Measurements from ENCODE around the gene AP2A2.

The AP2A2 gene

GRCh38 chr11:925496-926301, at the start of gene AP2A2:
TSS of gene AP2A2 (plus strand) at chr11:925870. CDS start at chr11:926022, 152 bp downstream.
- DNase-seq, result peak; percentile 86

DNA sequence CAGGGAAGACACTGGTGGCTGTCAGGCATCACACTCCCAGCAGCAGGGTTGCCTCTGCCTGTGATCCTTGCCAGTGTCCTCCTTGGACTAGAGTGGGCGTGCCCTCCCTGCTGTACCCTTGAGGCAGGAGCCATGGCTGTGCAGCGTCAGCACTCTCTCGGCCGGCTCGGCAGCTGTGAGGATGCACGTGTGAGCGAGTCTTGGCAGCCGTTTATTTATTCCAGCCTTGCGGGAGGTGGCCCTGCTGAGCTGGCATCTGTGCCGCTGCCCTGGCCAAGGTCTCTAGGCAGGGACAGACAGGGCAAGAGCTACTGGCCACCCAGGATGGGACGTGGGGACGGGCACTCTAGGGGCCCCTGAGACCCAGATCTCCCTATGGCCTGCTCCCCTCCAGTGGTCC, 49.1 kb upstream of the AP2A2 start:
- DNase-seq, result no peak

DNA sequence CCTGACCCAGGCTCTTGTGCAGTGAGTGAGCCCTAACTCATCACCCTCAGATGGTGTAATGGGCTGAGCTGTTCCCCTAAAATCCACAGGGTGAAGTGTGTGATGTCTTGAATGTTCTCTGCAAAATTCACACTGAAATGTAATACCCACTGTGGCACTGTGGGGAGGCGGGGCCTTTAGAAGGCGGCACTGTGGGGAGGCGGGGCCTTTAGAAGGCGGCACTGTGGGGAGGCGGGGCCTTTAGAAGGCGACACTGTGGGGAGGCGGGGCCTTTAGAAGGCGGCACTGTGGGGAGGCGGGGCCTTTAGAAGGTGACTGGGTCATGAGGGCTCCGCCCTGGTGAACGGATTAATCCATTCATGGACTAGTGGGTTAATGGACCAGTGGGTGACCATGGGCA, 48.1 kb upstream of the AP2A2 start:
- DNase-seq, result no peak

DNA sequence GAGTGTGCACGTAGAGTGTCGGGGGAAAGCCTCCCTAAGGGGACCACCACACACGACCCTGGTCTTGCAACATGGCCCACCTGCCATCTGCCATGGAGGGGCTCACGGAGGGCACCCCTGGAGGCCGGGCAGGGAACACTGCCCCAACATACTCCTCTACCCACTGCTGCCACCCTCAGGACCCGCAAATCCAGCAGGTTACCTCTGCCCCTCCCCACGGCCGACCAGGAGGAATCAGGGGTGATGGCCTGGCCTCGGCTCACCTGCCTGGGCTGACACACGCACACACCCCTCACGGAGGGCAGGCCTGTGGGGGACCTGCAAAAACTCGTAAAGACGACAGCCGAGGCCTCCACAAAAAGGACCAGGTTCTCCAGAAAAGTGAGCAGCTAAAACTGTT, 45.2 kb upstream of the AP2A2 start:
- DNase-seq, result no peak

DNA sequence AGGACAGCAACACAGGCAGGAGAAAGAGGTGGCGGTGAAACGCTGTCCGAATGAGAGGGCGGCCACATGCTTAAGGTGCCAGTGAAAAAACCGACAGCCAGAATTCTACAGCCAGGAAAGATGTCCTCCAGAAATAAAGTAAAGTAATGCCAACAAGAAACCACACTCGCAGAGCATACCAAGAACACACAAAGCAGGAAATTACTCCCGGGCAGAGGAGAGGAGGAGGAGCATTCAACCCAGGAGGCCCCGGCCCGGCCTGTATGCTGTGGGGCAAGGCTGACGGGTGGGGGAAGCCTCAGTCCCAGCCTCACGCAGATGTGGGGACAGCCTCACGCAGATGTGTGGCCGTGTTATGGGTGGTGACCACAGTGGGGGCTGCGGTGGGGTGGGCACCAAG, 43.1 kb upstream of the AP2A2 start:
- no peak for DNase-seq

DNA sequence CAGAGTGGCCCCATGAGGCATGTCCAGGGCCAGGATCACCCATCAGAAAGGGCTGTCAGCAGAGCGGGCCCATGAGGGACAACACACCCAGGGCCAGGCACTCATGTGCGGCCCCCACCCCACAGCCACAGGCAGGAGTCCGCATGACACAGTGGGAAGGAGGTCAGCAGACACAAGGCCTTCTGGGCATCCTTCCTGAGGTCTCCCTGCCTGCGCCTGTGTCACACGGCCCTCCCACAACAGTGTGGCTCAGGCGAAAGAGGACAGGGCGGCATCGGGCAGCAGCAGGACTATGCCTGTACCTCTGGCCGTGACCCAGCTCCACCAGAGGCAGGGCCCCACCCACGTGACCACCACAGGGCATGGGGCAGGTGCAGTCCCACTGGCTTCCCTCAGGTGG, 42.1 kb upstream of the AP2A2 start:
- DNase-seq, result no peak

DNA sequence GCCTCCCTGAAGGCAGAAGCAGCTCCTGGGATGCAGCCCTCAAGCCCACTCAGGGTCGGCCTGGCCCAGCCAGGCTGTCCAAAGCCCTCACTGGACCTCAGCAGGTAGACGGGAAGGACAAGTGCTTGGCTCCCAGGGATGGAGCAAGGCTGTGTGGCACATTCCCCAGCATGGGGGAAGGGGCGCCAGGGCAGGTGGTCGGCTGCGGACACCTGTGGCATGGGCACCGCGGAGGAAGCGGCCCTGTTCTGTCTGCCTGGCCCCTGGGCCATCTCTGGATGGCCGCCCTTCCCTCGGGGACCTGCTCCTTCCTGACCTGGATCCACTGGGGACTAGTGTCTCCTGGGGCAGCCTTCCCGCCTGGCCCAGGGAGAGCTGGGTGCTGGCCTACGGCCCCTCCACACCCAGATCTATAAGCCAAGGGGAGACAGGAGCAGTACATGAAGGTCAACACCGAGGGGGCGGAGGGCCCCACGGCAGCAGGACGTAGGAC, 41.0 kb upstream of the AP2A2 start:
- no peak for DNase-seq

DNA sequence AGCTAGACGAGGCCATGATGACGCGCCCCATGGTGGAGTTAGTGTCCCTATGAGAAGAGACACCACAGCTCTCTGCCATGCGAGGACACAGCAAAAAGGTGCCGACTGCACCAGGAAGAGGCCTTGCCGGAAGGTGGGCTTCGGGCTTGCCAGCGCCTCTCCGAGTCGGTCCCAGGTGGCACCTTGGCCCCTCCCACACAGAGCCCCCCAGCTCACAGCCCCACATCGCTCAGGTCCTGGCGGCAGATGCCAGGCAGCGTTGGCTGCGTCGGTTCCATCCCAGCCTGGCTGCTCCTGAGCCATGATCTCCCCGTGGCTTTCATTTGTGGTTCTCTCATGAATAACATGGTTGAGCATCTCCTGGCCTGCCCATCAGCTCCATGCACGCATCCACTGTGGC, 39.1 kb upstream of the AP2A2 start:
- DNase-seq, result no peak

GRCh38 chr11:887589-887988, 38.1 kb upstream of the AP2A2 start:
- DNase-seq, result no peak

DNA sequence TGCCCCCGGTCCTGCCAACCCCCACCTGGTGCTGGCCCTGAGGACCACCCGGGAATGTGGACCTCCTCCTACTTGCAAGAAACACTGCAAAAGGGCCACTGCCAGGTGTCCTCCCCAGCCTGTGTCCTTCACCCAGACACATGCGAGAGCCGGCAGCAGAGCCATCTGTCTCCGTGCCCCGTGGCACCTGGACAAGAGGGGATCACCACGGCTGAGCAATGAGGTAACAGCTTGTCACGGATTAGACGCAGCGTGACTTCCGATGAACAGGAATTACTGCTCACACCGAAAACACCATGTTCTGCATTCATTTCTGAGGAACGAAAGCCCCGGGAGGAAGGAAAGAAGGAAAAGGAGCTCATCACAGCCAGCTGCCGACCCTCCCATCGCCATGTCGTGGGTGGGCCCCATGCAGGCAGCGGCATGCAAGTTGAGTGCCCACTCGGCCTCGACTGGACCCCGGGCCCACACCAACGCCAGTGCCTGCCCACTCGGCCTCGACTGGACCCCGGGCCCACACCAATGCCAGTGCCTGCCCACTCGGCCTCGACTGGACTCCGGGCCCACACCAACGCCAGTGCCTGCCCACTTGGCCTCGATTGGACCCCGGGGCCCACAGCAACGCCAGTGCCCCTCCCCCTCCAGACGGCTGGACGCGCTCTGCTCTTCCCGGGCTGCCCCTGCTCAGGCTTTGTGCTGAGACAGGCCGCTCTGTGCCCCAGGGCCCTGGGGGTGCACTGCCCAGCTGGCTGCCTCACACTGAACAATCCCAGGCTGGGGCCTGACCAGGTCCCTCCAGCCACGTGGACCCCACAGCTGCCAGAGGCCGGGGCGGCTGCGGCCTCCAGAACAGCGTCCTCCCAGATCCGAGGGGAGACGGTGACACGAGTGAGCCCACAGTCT, 37.1 kb upstream of the AP2A2 start:
- no peak for DNase-seq

DNA sequence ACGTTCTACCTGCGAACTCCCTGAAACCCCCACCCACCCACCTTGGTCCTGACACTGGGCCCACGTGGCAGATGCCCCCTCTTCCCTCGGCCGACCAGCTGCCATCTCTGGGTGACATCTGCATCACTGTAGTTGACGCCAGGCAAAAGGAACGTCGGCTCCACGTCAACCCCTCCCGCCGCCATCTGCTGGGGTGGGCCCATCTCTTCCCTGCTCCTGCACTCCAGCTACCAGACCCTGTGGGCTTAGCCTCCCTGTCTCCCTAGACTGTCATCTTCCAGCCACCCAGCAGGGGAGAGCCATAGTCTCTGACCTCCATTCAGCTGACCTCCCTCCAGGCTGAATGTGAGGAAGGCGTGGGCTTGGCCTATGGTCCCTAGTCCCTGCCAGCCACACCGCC, 36.4 kb upstream of the AP2A2 start:
- DNase-seq, result no peak

DNA sequence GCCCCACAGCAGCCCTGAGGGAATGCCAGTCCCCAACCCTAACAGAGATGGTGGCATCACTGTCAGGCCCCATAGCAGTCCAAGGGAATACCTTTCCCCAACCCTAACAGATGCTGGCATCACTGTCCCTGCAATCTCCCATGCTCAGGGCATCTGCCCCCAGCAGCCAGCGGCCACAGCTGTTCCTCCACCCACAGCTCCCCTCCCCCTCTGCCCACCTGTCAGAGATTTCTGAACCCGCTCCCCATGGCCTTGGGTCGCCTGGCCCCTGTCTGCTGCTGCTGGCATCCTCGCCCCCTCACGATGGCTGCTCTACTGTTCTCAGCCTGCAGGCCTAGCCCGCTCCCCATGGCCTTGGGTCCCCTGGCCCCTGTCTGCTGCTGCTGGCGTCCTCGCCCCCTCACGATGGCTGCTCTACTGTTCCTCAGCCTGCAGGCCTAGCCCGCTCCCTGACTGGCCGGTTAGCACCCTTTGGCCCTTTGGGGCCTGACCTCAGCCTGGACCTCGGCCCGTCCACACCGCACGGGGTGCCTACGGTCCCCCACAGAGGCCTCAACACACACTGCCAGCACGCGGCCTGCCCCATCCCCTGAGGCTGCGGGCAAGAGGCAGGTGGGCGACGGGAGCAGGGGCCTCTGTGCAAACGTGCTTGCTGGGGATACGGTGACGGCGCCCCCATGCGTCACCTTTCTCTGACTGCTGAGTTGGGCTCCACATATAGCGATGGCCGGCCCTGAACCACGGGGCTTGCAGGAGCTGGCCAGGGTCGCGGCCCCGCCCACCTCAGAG, 35.8 kb upstream of the AP2A2 start:
- DNase-seq, result no peak

DNA sequence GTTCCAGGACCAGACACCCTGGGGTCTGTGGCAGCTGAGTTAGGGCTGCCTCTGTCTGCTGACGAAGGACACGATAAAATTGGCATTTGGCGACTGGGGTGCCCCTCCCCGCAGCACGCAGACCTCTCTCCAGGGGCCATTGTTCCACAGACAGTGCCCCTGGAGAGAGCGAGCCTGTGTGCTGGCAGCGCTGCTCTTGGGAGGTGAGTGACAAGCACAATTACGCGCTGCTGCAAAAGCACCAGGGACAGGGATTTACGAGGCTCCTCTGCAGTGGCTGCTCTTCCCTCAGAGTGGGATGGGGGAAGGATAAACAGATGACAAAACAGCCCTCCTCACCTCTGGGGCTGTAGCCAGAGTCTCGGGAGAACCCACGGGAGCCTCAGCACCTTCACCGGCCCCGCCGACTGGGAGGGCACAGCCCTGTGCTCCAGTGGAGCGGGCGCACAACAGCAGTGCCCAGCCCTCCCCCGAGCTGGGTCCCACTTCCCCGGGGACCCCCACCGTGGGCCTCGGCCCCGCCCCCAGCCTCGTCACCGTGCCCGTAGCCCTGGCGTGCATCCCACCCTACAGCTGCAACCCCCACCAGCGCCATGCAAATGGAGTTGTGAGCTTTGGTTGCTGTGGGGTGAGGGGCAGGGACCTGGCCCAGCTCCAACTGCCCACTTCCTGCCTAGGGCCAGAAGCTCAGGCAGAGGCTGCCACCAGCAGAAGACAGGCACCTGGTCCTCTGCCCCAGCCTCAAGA, 34.7 kb upstream of the AP2A2 start:
- no peak for DNase-seq

DNA sequence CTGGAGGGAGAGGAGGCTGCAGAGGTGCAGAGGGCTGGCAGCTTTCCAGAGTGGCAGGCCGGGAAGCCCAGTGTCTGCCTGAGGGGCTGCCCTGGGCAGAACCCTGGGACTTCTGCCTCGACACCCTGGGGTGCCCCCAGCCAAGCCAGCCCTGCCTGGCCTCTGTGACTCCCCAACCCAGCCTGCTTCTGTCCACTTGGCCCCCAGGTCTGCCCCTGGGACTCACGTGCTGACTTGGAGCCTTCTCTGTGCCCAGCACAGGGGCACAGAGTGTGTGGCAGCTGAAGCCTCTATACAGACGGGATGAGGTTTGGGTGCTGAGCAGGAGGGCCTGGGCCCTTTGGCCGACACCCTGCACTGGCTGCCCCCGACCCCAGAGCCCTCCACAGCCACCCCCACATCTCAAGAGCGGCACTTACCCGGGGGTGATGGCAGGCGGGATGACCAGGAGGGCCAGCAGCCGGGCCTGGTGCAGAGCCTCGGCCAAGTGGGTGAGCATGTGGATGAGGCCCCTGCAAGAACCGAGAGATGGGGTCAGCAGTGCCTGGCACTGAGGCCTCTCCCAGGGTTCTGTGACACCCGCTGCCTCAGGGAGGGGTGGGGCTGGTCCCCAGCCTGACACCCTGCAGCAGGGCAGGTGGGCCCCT, 32.5 kb upstream of the AP2A2 start:
- no peak for DNase-seq

GRCh38 chr11:894575-895201, 31.0 kb upstream of the AP2A2 start:
- DNase-seq, result no peak

DNA sequence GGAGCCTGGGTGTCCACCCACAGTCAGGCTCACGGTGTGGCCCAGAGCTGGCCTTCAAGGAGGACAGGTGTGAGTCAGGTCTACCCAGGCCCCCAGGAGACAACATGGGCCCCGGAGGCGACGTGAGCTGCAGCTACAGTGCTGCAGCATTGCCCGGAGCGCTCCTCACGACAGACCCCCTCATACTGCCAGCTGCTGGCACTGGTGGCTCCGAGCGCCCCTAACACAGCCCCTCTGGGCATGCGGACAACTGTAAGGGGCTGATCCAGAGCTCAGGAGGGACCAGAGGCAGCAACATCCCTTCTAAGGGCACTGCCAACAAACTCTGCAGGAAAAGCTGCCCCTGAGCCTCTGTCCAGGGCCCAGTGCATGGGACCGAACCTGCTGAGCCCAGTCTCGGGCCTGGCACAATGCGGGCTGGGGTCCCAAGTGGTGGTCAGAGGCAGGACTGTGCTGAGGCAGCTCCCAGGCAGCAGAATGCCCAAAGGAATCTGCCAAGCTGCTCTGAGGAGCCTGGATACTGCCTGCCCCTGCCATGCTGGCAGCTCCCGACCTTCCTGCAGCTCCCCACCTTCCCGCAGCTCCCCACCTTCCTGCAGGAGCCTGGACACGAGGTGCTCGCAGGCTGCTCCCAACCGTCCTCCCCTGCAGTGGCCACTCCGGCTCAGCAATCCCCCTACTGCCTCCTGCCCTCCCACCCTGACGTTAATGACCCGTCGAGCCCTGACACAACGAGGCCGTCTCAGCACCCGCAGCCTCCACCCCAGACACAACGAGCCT, 30.1 kb upstream of the AP2A2 start:
- DNase-seq, result no peak

DNA sequence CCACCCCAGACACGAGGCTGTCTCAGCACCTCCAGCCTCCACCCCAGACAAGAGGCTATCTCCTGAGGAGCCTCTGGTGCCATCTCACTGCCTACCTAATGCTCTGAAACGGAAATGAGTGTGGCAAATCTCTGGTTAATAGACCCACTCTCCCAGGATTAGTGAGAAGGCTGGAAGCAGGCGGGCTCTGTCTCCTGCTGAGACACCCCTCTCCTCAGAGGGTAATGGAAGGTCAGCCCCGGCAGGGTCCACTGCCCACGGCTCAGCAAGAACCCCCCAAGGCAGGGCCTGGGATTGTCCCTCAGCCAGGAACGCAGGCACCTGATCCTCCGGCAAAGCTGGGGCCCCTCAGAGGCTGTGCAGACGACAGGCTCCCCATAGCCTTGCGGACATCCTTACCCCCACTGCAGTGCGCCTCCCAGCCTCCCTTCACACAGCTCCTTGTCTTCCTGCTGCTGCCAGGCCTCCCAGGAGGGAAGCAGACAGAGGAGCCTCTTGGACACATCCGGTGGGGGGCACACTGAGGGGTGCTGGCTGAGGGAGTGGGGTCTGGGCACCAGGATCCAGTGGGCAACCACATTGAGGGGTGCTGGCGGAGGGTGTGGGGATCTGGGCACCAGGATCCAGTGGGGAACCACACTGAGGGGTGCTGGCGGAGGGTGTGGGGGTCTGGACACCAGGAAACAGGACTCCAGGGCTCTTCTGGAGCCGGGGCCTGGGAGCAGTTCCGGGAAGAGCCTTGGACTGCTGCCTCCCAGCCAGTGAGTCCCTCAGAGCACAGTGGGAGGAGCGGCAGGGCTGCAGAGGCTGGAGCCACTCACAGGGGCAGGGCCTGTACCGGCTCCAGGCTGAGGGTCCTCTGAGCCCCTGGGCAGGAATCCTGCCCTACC, 28.2 kb upstream of the AP2A2 start:
- DNase-seq, result no peak

GRCh38 chr11:898143-898511, 27.5 kb upstream of the AP2A2 start:
- no peak for DNase-seq

GRCh38 chr11:898540-899190, 27.0 kb upstream of the AP2A2 start:
- no peak for DNase-seq

All from activated CD4-positive, alpha-beta T cell treated with anti-CD3 and anti-CD28 coated beads for 1 hour (primary cell).